CD14-positive monocyte (primary cell): ENCODE measurements around the gene SPON1. TPM values are rescaled to one million over a fixed set of nuclear protein-coding genes. Genes with fewer than 3 reads are reported as not detected.
"Not testable (repeated sequence)": the region's sequence is repeated elsewhere in the genome, so short reads cannot be mapped to it uniquely, and the experiment has no call there.

Experiments
- DNase-seq, 3 donors: peaks; one replicate each; pipeline ENCODE4 v3.0.0-alpha.2; 2011 to 2022
- H2AFZ ChIP-seq: 2 replicates; pipeline ENCODE4 v1.6.0; 2012; ENCODE audit warnings: mild to moderate bottlenecking, low read depth, low read length, inconsistent platforms; ENCODE audit not compliant: insufficient read depth, poor library complexity, severe bottlenecking
- H3K27ac ChIP-seq, 2 donors: 1 replicate in 1 of 2; 2 replicates in 1 of 2; pipeline ENCODE4 v1.5.1; 2012 to 2013; ENCODE audit warnings: low read length in 2 of 2, control low read depth in 1 of 2, inconsistent platforms in 1 of 2, low read depth in 1 of 2, mild to moderate bottlenecking in 1 of 2
- H3K27me3 ChIP-seq, 2 donors: one replicate each; pipeline versions ENCODE4 v1.6.0 to v1.6.1; 2011 to 2013; ENCODE audit warnings: low read length in 2 of 2; ENCODE audit not compliant: control insufficient read depth in 2 of 2, insufficient read depth in 2 of 2
- H3K36me3 ChIP-seq, 2 donors: replicated peaks in 1 of 2; 1 replicate in 1 of 2; 2 replicates in 1 of 2; pipeline versions ENCODE4 v1.5.1 to v1.6.1; 2012 to 2013; ENCODE audit warnings: low read length in 2 of 2, control low read depth in 1 of 2, inconsistent platforms in 1 of 2, mild to moderate bottlenecking in 1 of 2; ENCODE audit not compliant: insufficient read depth in 2 of 2, control insufficient read depth in 1 of 2
- H3K4me1 ChIP-seq, 2 donors: 1 replicate in 1 of 2; 2 replicates in 1 of 2; pipeline versions ENCODE4 v1.5.1 to v1.6.1; 2012 to 2013; ENCODE audit warnings: low read length in 2 of 2, control low read depth in 1 of 2, inconsistent platforms in 1 of 2, mild to moderate bottlenecking in 1 of 2, moderate library complexity in 1 of 2; ENCODE audit not compliant: insufficient read depth in 2 of 2, control insufficient read depth in 1 of 2
- H3K4me2 ChIP-seq: replicated peaks from 2 replicates; pipeline ENCODE3; 2012; ENCODE audit warnings: low read length, moderate library complexity, mild to moderate bottlenecking; ENCODE audit not compliant: poor library complexity, severe bottlenecking; ENCODE audit errors: extremely low read depth
- H3K4me3 ChIP-seq, 3 experiments: fragments of 200-600 bp in 1 of 3; sonication (generic) in 1 of 3; replicated peaks in 1 of 3; 1 replicate in 2 of 3; 2 replicates in 1 of 3; pipeline ENCODE4 v1.5.1; 2011 to 2013; ENCODE audit warnings: low read length in 3 of 3, mild to moderate bottlenecking in 3 of 3, control low read depth in 2 of 3, low read depth in 2 of 3, inconsistent platforms in 1 of 3, moderate library complexity in 1 of 3
- H3K79me2 ChIP-seq: 2 replicates; pipeline ENCODE4 v1.6.0; 2012; ENCODE audit warnings: mild to moderate bottlenecking, control low read depth, inconsistent platforms, low read length, moderate library complexity; ENCODE audit not compliant: insufficient read depth
- H3K9ac ChIP-seq: 2 replicates; pipeline ENCODE4 v1.6.0; 2017; ENCODE audit warnings: low read length, mild to moderate bottlenecking; ENCODE audit not compliant: insufficient read depth, poor library complexity, severe bottlenecking
- H3K9me3 ChIP-seq, 2 donors: replicated peaks in 1 of 2; 1 replicate in 1 of 2; 2 replicates in 1 of 2; pipeline versions ENCODE4 v1.5.1 to v1.6.1; 2012 to 2013; ENCODE audit warnings: low read length in 2 of 2, control low read depth in 1 of 2; ENCODE audit not compliant: control insufficient read depth in 1 of 2, insufficient read depth in 1 of 2
- H4K20me1 ChIP-seq: 2 replicates; pipeline ENCODE4 v1.6.0; 2012; ENCODE audit warnings: mild to moderate bottlenecking, low read length, control low read depth, moderate library complexity; ENCODE audit not compliant: insufficient read depth
- H3K27ac Mint-ChIP-seq, 7 donors: one replicate each; pipeline ENCODE4 v1.8.0; 2020; ENCODE audit warnings: mild to moderate bottlenecking in 7 of 7, mixed read lengths in 7 of 7, moderate library complexity in 6 of 7, inconsistent platforms in 2 of 7
- H3K27me3 Mint-ChIP-seq, 3 donors: one replicate each; pipeline ENCODE4 v1.8.0; 2021 to 2022; ENCODE audit warnings: low read depth in 3 of 3, mild to moderate bottlenecking in 3 of 3, mixed read lengths in 3 of 3, moderate library complexity in 3 of 3, inconsistent platforms in 1 of 3
- H3K36me3 Mint-ChIP-seq, 2 donors: one replicate each; pipeline ENCODE4 v1.8.0; 2020; ENCODE audit warnings: mixed read lengths in 2 of 2, inconsistent platforms in 1 of 2, mild to moderate bottlenecking in 1 of 2
- H3K4me1 Mint-ChIP-seq: one replicate; pipeline ENCODE4 v1.8.0; 2020; ENCODE audit warnings: mild to moderate bottlenecking, mixed read lengths
- H3K4me3 Mint-ChIP-seq, 2 donors: one replicate each; pipeline ENCODE4 v1.8.0; 2020; ENCODE audit warnings: mild to moderate bottlenecking in 2 of 2, mixed read lengths in 2 of 2, moderate library complexity in 1 of 2
- H3K9me3 Mint-ChIP-seq, 7 donors: one replicate each; pipeline ENCODE4 v1.8.0; 2020 to 2022; ENCODE audit warnings: mixed read lengths in 7 of 7, mild to moderate bottlenecking in 6 of 7, moderate library complexity in 6 of 7, inconsistent platforms in 2 of 7
- WGBS: methylation state at CpG from one replicate; pipeline ENCODE4 v1.1.5; 2013; ENCODE audit warnings: missing lambda C conversion rate; ENCODE audit not compliant: insufficient coverage; 5-methylcytosine and 5-hydroxymethylcytosine counted together
- intact Hi-C, 2 donors: fragments of 100-400 bp; cut with micrococcal nuclease; formaldehyde crosslinking; loops; one replicate each; pipeline versions ENCODE4 v1.15.0 to v1.15.1; 2023
- polyA plus RNA-seq, 3 donors: library from polyadenylated mRNA; depleted of rRNA in 1 of 3; unstranded in 2 of 3; stranded (reverse) in 1 of 3; fragments of 300-500 nt in 2 of 3; fragments of >200 nt in 1 of 3; fragmentation: Illumina TruSeq in 2 of 3; gene quantifications; 1 replicate in 2 of 3; 2 replicates in 1 of 3; pipeline ENCODE4 v1.2.3, GENCODE V29; 2012 to 2021
- TF ChIP-seq, protein P1 (sequence below): fragments of 200-600 bp; IDR thresholded peaks from one replicate; pipeline ENCODE4 v1.8.0; 2022; ENCODE audit warnings: antibody characterized with exemption, mild to moderate bottlenecking

Gene SPON1
- polyA plus RNA-seq, 3 donors: not detected

DNA sequence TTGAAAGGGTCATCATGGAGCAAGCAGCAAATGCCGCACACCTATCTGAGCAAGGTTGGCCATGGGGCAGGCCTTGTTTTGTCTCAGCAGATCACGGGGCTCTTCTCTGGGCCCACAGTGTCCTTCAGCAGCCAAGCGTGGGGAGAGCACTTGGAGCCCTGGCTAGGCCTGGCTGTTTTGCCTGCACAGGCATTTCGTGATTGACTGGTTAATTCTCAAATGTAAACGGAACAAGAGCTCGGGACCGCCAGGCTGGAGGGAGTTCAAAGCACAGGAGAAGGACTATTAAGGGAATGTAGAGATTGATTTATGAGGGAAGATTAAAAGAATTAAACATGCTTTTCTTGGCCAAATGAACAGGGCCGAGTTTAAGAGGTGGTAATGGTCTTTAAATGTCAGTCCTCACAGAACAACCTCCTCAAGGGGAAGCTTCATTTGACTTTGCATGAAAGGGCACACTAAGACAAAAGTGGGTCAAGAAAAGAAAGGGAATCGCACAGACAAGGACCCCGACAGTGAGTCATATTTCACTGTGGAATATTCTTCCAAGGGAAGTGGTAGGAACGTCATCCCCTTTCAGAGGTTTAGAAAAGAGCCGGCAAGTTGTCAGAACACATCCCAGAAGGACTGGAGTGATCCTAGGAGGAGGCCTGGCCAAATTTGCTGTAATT, 20.7 kb downstream of the SPON1 start:
- Histone ChIP-seq H3K27ac (no peak overlapping the region), H3K9ac (no peak overlapping the region), H4K20me1 (no peaks in the 10 kb centered on the region), H3K27me3 (no peaks in the 10 kb centered on the region), H3K4me2 (no peak overlapping the region), H3K79me2 (no peaks in the 10 kb centered on the region), H3K4me3 (no peak overlapping the region), H3K36me3 (no peaks in the 10 kb centered on the region), H3K9me3 (no peaks in the 10 kb centered on the region), H2AFZ (no peak overlapping the region), H3K4me1 (no peaks in the 10 kb centered on the region)
- peaks cover 0 to 6% (median 2%) of the 10 kb centered on the region in 7 donors for H3K9me3 Mint-ChIP-seq
- intact Hi-C loops: no loop called here
- H3K4me1 Mint-ChIP-seq: no peaks in the 10 kb centered on the region
- H3K27me3 Mint-ChIP-seq: peaks cover 0 to 4% (median 0%) of the 10 kb centered on the region in 3 donors
- TF ChIP-seq, protein P1, sequence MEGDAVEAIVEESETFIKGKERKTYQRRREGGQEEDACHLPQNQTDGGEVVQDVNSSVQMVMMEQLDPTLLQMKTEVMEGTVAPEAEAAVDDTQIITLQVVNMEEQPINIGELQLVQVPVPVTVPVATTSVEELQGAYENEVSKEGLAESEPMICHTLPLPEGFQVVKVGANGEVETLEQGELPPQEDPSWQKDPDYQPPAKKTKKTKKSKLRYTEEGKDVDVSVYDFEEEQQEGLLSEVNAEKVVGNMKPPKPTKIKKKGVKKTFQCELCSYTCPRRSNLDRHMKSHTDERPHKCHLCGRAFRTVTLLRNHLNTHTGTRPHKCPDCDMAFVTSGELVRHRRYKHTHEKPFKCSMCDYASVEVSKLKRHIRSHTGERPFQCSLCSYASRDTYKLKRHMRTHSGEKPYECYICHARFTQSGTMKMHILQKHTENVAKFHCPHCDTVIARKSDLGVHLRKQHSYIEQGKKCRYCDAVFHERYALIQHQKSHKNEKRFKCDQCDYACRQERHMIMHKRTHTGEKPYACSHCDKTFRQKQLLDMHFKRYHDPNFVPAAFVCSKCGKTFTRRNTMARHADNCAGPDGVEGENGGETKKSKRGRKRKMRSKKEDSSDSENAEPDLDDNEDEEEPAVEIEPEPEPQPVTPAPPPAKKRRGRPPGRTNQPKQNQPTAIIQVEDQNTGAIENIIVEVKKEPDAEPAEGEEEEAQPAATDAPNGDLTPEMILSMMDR: no peak
- no peak overlapping the region for H3K27ac Mint-ChIP-seq
- WGBS: 97% methylated on average over 9 of the region's 12 CpGs
- no peak overlapping the region for H3K4me3 Mint-ChIP-seq
- no peak for DNase-seq
- H3K36me3 Mint-ChIP-seq: no peaks in the 10 kb centered on the region

DNA sequence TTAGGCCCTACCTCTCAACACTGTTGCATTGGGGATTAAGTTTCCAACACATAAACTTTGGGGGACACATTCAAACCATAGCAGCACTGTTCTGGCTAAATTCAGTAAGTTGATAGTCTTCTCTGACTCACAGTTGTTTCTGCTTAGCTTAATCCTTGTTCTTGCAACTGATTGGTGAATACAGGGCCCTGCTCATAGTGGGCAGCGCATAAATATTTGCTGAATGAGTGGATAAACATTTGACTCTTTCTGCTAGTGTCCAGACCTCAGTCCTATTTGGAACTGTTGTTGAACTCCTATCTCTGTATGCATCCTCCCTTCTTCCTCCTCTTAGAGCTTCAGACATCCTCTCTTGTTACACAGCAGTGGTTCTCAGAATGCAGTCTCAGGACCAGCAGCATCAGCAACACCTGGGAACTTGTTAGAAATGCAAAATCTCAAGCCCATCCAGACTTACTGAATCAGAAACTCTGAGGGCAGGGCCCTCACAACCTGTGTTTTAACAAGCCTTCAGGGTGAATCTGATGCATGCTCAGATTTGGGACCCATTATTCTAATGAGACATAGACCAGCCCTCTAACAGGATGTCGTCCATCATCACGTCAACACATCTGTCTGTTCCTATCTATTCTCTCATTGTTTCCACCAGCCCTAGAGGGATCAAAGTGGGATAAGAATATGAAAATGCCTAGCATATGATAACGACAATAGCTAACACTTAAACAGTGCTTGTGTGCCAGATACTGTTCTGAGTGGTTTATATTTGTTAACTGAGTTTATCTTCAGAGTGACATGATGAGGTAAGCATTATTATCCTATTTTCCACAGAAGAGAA, 22.3 kb downstream of the SPON1 start:
- Histone ChIP-seq H3K4me1 (no peaks in the 10 kb centered on the region), H3K9me3 (no peaks in the 10 kb centered on the region), H3K36me3 (no peaks in the 10 kb centered on the region), H3K27me3 (no peaks in the 10 kb centered on the region), H3K4me3 (no peak overlapping the region), H3K4me2 (no peak overlapping the region), H3K79me2 (no peaks in the 10 kb centered on the region), H4K20me1 (no peaks in the 10 kb centered on the region), H3K27ac (no peak overlapping the region), H3K9ac (no peak overlapping the region), H2AFZ (no peak overlapping the region)
- no peak for DNase-seq
- H3K27me3 Mint-ChIP-seq: peaks cover 0 to 6% (median 0%) of the 10 kb centered on the region in 3 donors
- no peak overlapping the region for H3K27ac Mint-ChIP-seq
- H3K36me3 Mint-ChIP-seq: no peaks in the 10 kb centered on the region
- intact Hi-C loops: no loop called here
- no peak overlapping the region for H3K4me3 Mint-ChIP-seq
- no peaks in the 10 kb centered on the region for H3K4me1 Mint-ChIP-seq
- H3K9me3 Mint-ChIP-seq: peaks cover 0 to 4% (median 3%) of the 10 kb centered on the region in 7 donors
- WGBS: no CpG with 5 or more reads among the region's 4 CpGs
- TF ChIP-seq, protein P1: no peak

DNA sequence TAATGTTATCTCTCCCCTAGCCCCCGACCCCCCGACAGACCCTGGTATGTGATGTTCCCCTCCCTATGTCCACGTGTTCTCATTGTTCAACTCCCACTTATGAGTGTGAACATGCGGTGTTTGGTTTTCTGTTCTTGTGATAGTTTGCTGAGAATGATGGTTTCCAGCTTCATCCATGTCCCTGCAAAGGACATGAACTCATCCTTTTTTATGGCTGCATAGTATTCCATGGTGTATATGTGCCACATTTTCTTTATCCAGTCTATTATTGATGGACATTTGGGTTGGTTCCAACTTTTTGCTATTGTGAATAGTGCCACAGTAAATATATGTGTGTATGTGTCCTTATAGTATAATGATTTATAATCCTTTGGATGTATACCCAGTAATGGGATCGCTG, 24.2 kb downstream of the SPON1 start:
- DNase-seq, H3K4me1 ChIP-seq, H3K27me3 Mint-ChIP-seq, H4K20me1 ChIP-seq, H3K9me3 ChIP-seq, H3K27ac Mint-ChIP-seq, H3K4me1 Mint-ChIP-seq, H2AFZ ChIP-seq, H3K4me3 Mint-ChIP-seq, H3K4me2 ChIP-seq, H3K27ac ChIP-seq, H3K79me2 ChIP-seq, H3K9ac ChIP-seq, H3K36me3 Mint-ChIP-seq, H3K9me3 Mint-ChIP-seq, H3K36me3 ChIP-seq, H3K4me3 ChIP-seq, intact Hi-C loops, H3K27me3 ChIP-seq: not testable (repeated sequence)
- no CpG with 5 or more reads among the region's 5 CpGs for WGBS
